CD4-positive, alpha-beta T cell (primary cell): Measurements from ENCODE around the gene SCAMP4. TPM values are rescaled to one million over a fixed set of nuclear protein-coding genes. Genes with fewer than 3 reads are reported as not detected.

Experiments used
- ATAC-seq: fragments of 200-7000 bp; cut with Tn5 transposase; one replicate; pipeline ENCODE4 v1.10.0; 2022; ENCODE audit warnings: mild to moderate bottlenecking; ENCODE audit not compliant: poor library complexity
- CTCF ChIA-PET: fragments of 350-600 bp; sonication (Branson Sonifier 250); formaldehyde crosslinking; loops from one replicate; lab custom pipeline; 2021; ENCODE audit warnings: antibody characterized with exemption, inconsistent platforms; lab: Charles Lee
- POLR2A ChIA-PET: fragments of 350-600 bp; sonication (Branson Sonifier 250); formaldehyde crosslinking; loops from one replicate; lab custom pipeline; 2021; ENCODE audit warnings: antibody characterized with exemption, inconsistent platforms; lab: Charles Lee
- DNase-seq, 14 experiments: peaks; one replicate each; pipeline ENCODE4 v3.0.0-alpha.2; 2013 to 2020; ENCODE audit warnings: mixed read lengths in 2 of 14
- H3K27ac ChIP-seq, 2 donors: one replicate each; pipeline versions ENCODE4 v1.5.1 to v1.7.0; 2013; ENCODE audit warnings: low read length in 2 of 2, low read depth in 1 of 2, mild to moderate bottlenecking in 1 of 2
- H3K27me3 ChIP-seq, 2 experiments: 1 replicate in 1 of 2; 2 replicates in 1 of 2; pipeline versions ENCODE4 v1.6.1 to v1.7.0; 2013; ENCODE audit warnings: low read length in 2 of 2, control low read depth in 1 of 2, mild to moderate bottlenecking in 1 of 2, moderate library complexity in 1 of 2; ENCODE audit not compliant: insufficient read depth in 2 of 2, control insufficient read depth in 1 of 2
- H3K36me3 ChIP-seq: one replicate; pipeline ENCODE4 v1.6.1; 2013; ENCODE audit warnings: low read length, control low read depth; ENCODE audit not compliant: insufficient read depth
- H3K4me1 ChIP-seq: one replicate; pipeline ENCODE4 v1.6.1; 2013; ENCODE audit warnings: low read length, control low read depth; ENCODE audit not compliant: insufficient read depth
- H3K4me3 ChIP-seq: one replicate; pipeline ENCODE4 v1.5.1; 2013; ENCODE audit warnings: mild to moderate bottlenecking, low read length, moderate library complexity
- H3K9me3 ChIP-seq, 2 experiments: 1 replicate in 1 of 2; 2 replicates in 1 of 2; pipeline versions ENCODE4 v1.6.1 to v1.7.0; 2013; ENCODE audit warnings: low read length in 2 of 2, mild to moderate bottlenecking in 2 of 2, control low read depth in 1 of 2, moderate library complexity in 1 of 2; ENCODE audit not compliant: control insufficient read depth in 1 of 2, insufficient read depth in 1 of 2
- H3K27ac Mint-ChIP-seq: one replicate; pipeline ENCODE4 v1.8.0; 2020; ENCODE audit warnings: mixed read lengths
- H3K27me3 Mint-ChIP-seq: one replicate; pipeline ENCODE4 v1.8.0; 2021; ENCODE audit warnings: mixed read lengths
- H3K36me3 Mint-ChIP-seq: one replicate; pipeline ENCODE4 v1.8.0; 2021; ENCODE audit warnings: low read depth, mixed read lengths
- H3K4me1 Mint-ChIP-seq: one replicate; pipeline ENCODE4 v1.8.0; 2021; ENCODE audit warnings: low read depth, mixed read lengths
- H3K4me3 Mint-ChIP-seq: one replicate; pipeline ENCODE4 v1.8.0; 2020; ENCODE audit warnings: mild to moderate bottlenecking, mixed read lengths
- H3K9me3 Mint-ChIP-seq: one replicate; pipeline ENCODE4 v1.8.0; 2020; ENCODE audit warnings: mixed read lengths
- CTCF ChIP-seq: fragments of 200-600 bp; IDR thresholded peaks from one replicate; pipeline ENCODE4 v1.8.0; 2022; ENCODE audit warnings: antibody characterized with exemption, mild to moderate bottlenecking
- intact Hi-C, 2 experiments: fragments of 100-400 bp; cut with DNase I in 1 of 2; cut with micrococcal nuclease in 1 of 2; formaldehyde crosslinking; loops; one replicate each; pipeline versions ENCODE4 v1.15.1 to v1.9.0; 2023 to 2025; cut with DNase I, micrococcal nuclease
- total RNA-seq, 174 experiments: library from RNA in 2 of 174; stranded (reverse) in 2 of 174; gene quantifications; one replicate each; pipeline ENCODE4 v1.2.3 and lab custom pipeline; 2021 to 2026

The SCAMP4 gene
- total RNA-seq, 2 experiments from 2014 or later = 12.7 to 15.4 TPM

- intact Hi-C loops = loop anchor here (2.0 to 5.0 kb wide), 3 partner anchors 14 to 235 kb away; partner anchors contain the start of genes ADAT3 (in 1 of the 2), IZUMO4 (in 1 of the 2), MOB3A (in 1 of the 2) and REXO1 (in 1 of the 2)
- ATAC-seq (peak; percentile 1), DNase-seq (peak in 11 of 14 experiments; percentile 37 to 89 (median 54))
- Mint-ChIP-seq H3K4me3 (peak overlapping the region; percentile 99), H3K27me3 (no peaks in the 10 kb centered on the region), H3K9me3 (no peaks in the 10 kb centered on the region), H3K4me1 (peaks cover 45% of the 10 kb centered on the region), H3K36me3 (peaks cover 12% of the 10 kb centered on the region), H3K27ac (peak overlapping the region; percentile 96)
- H3K4me1 ChIP-seq = peaks cover 60% of the 10 kb centered on the region
- H3K27me3 ChIP-seq = no peaks in the 10 kb centered on the region
- no peaks in the 10 kb centered on the region for H3K9me3 ChIP-seq
- H3K4me3 ChIP-seq = peak overlapping the region; percentile 72
- POLR2A ChIA-PET = no interaction called here
- TF ChIP-seq CTCF = no peak
- no peaks in the 10 kb centered on the region for H3K36me3 ChIP-seq
- CTCF ChIA-PET = no interaction called here
- H3K27ac ChIP-seq = peak overlapping the region; percentile 53 to 74
Measured at GRCh38 chr19:1862424-1863327, 42.5 kb upstream of the SCAMP4 start.

DNA sequence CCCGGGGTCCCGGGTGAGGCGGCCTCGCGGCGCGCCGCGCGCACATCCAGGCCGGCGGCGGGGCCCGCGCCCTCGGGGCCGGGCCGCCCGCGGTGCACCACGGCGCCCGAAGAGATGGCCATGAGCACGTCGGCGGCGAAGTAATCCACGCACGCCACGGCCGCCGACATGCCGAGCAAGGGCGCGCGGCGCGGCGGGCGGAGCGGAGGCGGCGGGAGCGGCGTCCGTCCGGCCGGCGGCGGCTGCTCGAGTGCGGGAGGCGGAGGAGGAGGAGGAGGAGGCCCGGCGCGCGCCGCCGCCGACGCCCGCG is 41.9 kb upstream of the SCAMP4 start, which contains the start of gene KLF16:
Gene KLF16, minus strand, starts transcription at position 252 of the 310 bp plus-strand sequence. Its CDS starts 82 bp downstream, at position 170.
- Mint-ChIP-seq H3K9me3 (no peaks in the 10 kb centered on the region), H3K4me1 (peaks cover 44% of the 10 kb centered on the region), H3K27me3 (no peaks in the 10 kb centered on the region), H3K27ac (peak within 1 kb of the TSS; percentile 96), H3K36me3 (peaks cover 16% of the 10 kb centered on the region), H3K4me3 (peak within 1 kb of the TSS; percentile 99)
- TF ChIP-seq CTCF = no peak
- CTCF ChIA-PET = no interaction called here
- POLR2A ChIA-PET = no interaction called here
- Histone ChIP-seq H3K36me3 (no peaks in the 10 kb centered on the region), H3K4me1 (peaks cover 54% of the 10 kb centered on the region), H3K4me3 (peak within 1 kb of the TSS; percentile 83), H3K27me3 (no peaks in the 10 kb centered on the region), H3K27ac (peak within 1 kb of the TSS; percentile 74 to 89), H3K9me3 (no peaks in the 10 kb centered on the region)
- ATAC-seq (peak; percentile 0), DNase-seq (peak in 1 of 14 experiments; percentile 15)
- intact Hi-C loops = loop anchor here (2.0 to 5.0 kb wide), 3 partner anchors 14 to 234 kb away; partner anchors contain the start of genes ADAT3 (in 1 of the 2), IZUMO4 (in 1 of the 2), MOB3A (in 1 of the 2) and REXO1 (in 1 of the 2)

GRCh38 chr19:1863638-1864479 is 41.3 kb upstream of the SCAMP4 start:
- ATAC-seq (peak; percentile 66), DNase-seq (peak; percentile 83 to 97 (median 92))
- Mint-ChIP-seq H3K36me3 (peaks cover 19% of the 10 kb centered on the region), H3K4me3 (peak overlapping the region; percentile 90), H3K9me3 (no peaks in the 10 kb centered on the region), H3K27me3 (no peaks in the 10 kb centered on the region), H3K4me1 (peaks cover 41% of the 10 kb centered on the region), H3K27ac (peak overlapping the region; percentile 63)
- H3K36me3 ChIP-seq = no peaks in the 10 kb centered on the region
- peak overlapping the region; percentile 67 to 89 for H3K27ac ChIP-seq
- no peaks in the 10 kb centered on the region for H3K9me3 ChIP-seq
- H3K4me3 ChIP-seq = peak overlapping the region; percentile 83
- intact Hi-C loops = loop anchor here (1.0 to 5.0 kb wide), 6 partner anchors 11 to 233 kb away; partner anchors contain the start of genes ADAT3 (in 2 of the 2), SCAMP4 (in 2 of the 2), ABHD17A (in 1 of the 2) and IZUMO4 (in 1 of the 2)
- no peaks in the 10 kb centered on the region for H3K27me3 ChIP-seq
- TF ChIP-seq CTCF = no peak
- peaks cover 48% of the 10 kb centered on the region for H3K4me1 ChIP-seq
- ChIA-PET POLR2A (interaction anchor here (0.6 to 3.6 kb wide), 10 partner anchors 9 to 80 kb away, joined by 3 to 41 read pairs (median 4); partner anchors contain the start of gene ABHD17A), CTCF (interaction anchor here (0.6 to 1.5 kb wide), 12 partner anchors 8 to 85 kb away, joined by 3 to 23 read pairs (median 4); no protein-coding TSS in a partner anchor)
